ENCODE measurements around the gene PRKAG2.

The PRKAG2 gene

DNA sequence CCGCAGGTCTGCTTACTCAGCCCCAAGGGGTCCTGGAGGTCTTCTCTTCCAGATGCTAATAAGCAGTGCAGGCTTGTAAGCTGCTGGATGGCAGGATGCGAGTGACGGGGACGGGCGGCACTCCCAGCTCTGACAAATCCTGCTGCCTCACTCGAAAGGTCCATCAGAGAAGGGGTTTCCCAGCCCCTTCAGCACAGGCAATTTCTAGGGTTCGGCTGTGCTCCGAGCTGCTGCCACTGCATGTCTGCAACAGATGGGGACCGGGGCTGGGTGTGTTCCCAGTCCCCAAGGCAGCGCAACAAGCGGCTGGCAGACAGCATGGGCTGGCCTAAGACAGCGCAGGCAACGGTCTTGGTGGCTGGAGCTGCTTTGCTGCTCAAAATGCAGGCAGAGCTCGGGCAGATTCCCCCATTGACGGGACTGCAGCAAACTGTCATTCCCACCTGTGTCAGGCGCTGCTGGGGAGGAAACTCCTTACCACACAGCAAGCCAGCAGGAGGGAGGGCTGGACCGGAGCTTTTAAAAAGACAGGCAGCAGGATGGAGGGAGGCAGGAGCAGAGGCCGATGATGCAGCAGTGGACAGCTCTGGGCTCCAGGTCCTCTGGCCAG lies 62.4 kb downstream of the PRKAG2 start:
- no peak for TF ChIP-seq EZH2phosphoT487 (IDR thresholded peaks at IDR 0.05; ENCODE audit: borderline replicate concordance, low read length)
- TF ChIP-seq, protein P1, sequence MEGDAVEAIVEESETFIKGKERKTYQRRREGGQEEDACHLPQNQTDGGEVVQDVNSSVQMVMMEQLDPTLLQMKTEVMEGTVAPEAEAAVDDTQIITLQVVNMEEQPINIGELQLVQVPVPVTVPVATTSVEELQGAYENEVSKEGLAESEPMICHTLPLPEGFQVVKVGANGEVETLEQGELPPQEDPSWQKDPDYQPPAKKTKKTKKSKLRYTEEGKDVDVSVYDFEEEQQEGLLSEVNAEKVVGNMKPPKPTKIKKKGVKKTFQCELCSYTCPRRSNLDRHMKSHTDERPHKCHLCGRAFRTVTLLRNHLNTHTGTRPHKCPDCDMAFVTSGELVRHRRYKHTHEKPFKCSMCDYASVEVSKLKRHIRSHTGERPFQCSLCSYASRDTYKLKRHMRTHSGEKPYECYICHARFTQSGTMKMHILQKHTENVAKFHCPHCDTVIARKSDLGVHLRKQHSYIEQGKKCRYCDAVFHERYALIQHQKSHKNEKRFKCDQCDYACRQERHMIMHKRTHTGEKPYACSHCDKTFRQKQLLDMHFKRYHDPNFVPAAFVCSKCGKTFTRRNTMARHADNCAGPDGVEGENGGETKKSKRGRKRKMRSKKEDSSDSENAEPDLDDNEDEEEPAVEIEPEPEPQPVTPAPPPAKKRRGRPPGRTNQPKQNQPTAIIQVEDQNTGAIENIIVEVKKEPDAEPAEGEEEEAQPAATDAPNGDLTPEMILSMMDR (IDR thresholded peaks at IDR 0.05; ENCODE audit: low read depth, low read length, poor library complexity, severe bottlenecking): no peak
- H3K4me3 ChIP-seq (ENCODE audit: low read length): no peak overlapping the region
- no peak overlapping the region for H3K4me2 ChIP-seq (ENCODE audit: low read length)

GRCh38 chr7:151813997-151814396 lies 62.9 kb downstream of the PRKAG2 start:
- Histone ChIP-seq H3F3A (ENCODE audit: control insufficient read depth, insufficient read depth) (no peaks in the 10 kb centered on the region), H3K4me3 (ENCODE audit: low read length) (no peak overlapping the region), H3K27ac (ENCODE audit: low read depth, low read length) (no peak overlapping the region), H3K27me3 (ENCODE audit: control insufficient read depth, low read length) (peaks cover 3% of the 10 kb centered on the region; the same call in 1 of the 2 replicates), H4K20me1 (ENCODE audit: control insufficient read depth, insufficient read depth, low read depth, low read length) (no peaks in the 10 kb centered on the region), H3K9me2 (replicated peaks; ENCODE audit: control insufficient read depth, low read length) (no peaks in the 10 kb centered on the region), H3K9me3 (ENCODE audit: control insufficient read depth, insufficient read depth, low read length) (no peaks in the 10 kb centered on the region), H3K36me3 (ENCODE audit: control insufficient read depth, low read length) (no peaks in the 10 kb centered on the region), H3K4me2 (ENCODE audit: low read length) (no peak overlapping the region), H3K79me2 (ENCODE audit: control insufficient read depth, low read length) (no peaks in the 10 kb centered on the region), H3K4me1 (ENCODE audit: control insufficient read depth, low read length) (no peaks in the 10 kb centered on the region)
- TF ChIP-seq, protein P1 (IDR thresholded peaks at IDR 0.05; ENCODE audit: low read depth, low read length, poor library complexity, severe bottlenecking): no peak
- TF ChIP-seq EZH2phosphoT487 (IDR thresholded peaks at IDR 0.05; ENCODE audit: borderline replicate concordance, low read length): no peak

More for the DNA sequence above, 62.4 kb downstream of the PRKAG2 start:
- no peaks in the 10 kb centered on the region for H4K20me1 ChIP-seq (ENCODE audit: control insufficient read depth, insufficient read depth, low read depth, low read length)
- no peaks in the 10 kb centered on the region for H3K36me3 ChIP-seq (ENCODE audit: control insufficient read depth, low read length)
- no peaks in the 10 kb centered on the region for H3K4me1 ChIP-seq (ENCODE audit: control insufficient read depth, low read length)
- H3K27me3 ChIP-seq (ENCODE audit: control insufficient read depth, low read length): peaks cover 3% of the 10 kb centered on the region; the same call in 1 of the 2 replicates
- H3K79me2 ChIP-seq (ENCODE audit: control insufficient read depth, low read length): no peaks in the 10 kb centered on the region
- no peaks in the 10 kb centered on the region for H3K9me3 ChIP-seq (ENCODE audit: control insufficient read depth, insufficient read depth, low read length)
- H3K9me2 ChIP-seq (replicated peaks; ENCODE audit: control insufficient read depth, low read length): no peaks in the 10 kb centered on the region
- H3K27ac ChIP-seq (ENCODE audit: low read depth, low read length): no peak overlapping the region
- H3F3A ChIP-seq (ENCODE audit: control insufficient read depth, insufficient read depth): no peaks in the 10 kb centered on the region

DNA sequence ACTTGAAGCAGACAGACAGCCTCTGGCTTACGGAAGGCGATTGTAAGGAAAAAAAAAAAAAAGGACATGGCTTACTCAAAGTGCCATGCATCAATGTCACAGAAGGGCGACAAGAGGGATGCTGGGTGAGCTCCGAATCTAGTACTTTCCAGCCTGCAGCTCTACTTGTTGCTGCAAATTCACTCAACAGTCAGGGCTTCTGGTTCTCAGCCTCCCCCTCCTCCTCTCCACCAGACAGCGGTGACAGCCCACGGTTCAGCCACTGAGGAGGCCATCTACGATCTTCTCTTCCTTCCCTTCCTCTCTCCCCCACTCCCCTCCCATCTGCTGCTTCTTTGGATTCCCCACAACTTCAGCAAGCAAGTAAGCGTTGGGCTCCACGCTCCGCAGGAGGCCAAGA lies 63.5 kb downstream of the PRKAG2 start:
- TF ChIP-seq, protein P1 (IDR thresholded peaks at IDR 0.05; ENCODE audit: low read depth, low read length, poor library complexity, severe bottlenecking): no peak
- TF ChIP-seq EZH2phosphoT487 (IDR thresholded peaks at IDR 0.05; ENCODE audit: borderline replicate concordance, low read length): no peak
- Histone ChIP-seq H4K20me1 (ENCODE audit: control insufficient read depth, insufficient read depth, low read depth, low read length) (no peaks in the 10 kb centered on the region), H3K27ac (ENCODE audit: low read depth, low read length) (no peak overlapping the region), H3K9me3 (ENCODE audit: control insufficient read depth, insufficient read depth, low read length) (no peaks in the 10 kb centered on the region), H3K79me2 (ENCODE audit: control insufficient read depth, low read length) (no peaks in the 10 kb centered on the region), H3K4me2 (ENCODE audit: low read length) (no peak overlapping the region), H3K4me3 (ENCODE audit: low read length) (no peak overlapping the region), H3K36me3 (ENCODE audit: control insufficient read depth, low read length) (no peaks in the 10 kb centered on the region), H3F3A (ENCODE audit: control insufficient read depth, insufficient read depth) (no peaks in the 10 kb centered on the region), H3K27me3 (ENCODE audit: control insufficient read depth, low read length) (peaks cover 3% of the 10 kb centered on the region; the same call in 1 of the 2 replicates), H3K9me2 (replicated peaks; ENCODE audit: control insufficient read depth, low read length) (no peaks in the 10 kb centered on the region), H3K4me1 (ENCODE audit: control insufficient read depth, low read length) (no peaks in the 10 kb centered on the region)

Measured in DOHH2 (cell line).